ENCODE measurements around the gene ATP8A2. TPM values are rescaled to one million over a fixed set of nuclear protein-coding genes. Genes with fewer than 3 reads are reported as not detected.

ATP8A2 gene
- total RNA-seq, 1 experiment from 2014 or later = not detected

DNA sequence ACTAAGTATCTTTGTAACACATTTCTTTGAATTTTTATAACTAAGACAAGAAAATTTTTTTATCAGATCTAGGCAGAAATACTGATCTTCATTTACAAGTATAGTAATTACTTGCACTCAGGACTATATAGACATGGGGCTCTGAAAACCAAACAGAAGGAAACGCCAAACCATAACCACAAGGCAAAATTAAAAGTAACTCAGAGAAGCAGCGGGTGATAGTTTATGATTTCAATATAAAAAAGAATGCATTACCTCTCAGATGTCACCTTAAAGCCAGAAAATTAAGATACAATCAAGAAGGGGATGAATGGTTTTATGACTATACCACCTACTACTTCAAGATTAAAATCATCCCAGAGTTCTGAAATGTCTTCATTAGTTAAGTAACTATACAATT, 673.4 kb downstream of the ATP8A2 start:
- POLR2A ChIA-PET (ENCODE audit: unreplicated experiment) = no interaction called here
- Histone ChIP-seq H3K4me2 (no peak overlapping the region), H2AFZ (no peak overlapping the region), H3K9me3 (ENCODE audit: insufficient read depth, low read depth) (no peaks in the 10 kb centered on the region), H3F3A (ENCODE audit: insufficient read depth, low read depth) (no peaks in the 10 kb centered on the region), H3K27ac (no peak overlapping the region), H4K20me1 (ENCODE audit: insufficient read depth) (no peaks in the 10 kb centered on the region), H3K36me3 (ENCODE audit: low read depth) (no peaks in the 10 kb centered on the region), H3K27me3 (ENCODE audit: insufficient read depth, low read depth) (peaks cover 83% of the 10 kb centered on the region), H3K79me2 (ENCODE audit: low read depth) (no peaks in the 10 kb centered on the region), H3K4me1 (replicated peaks; ENCODE audit: insufficient read depth) (no peaks in the 10 kb centered on the region), H3K4me3 (no peak overlapping the region), H3K9me2 (ENCODE audit: insufficient read depth) (no peaks in the 10 kb centered on the region)
- CTCF ChIA-PET = no interaction called here
- BruUV-seq (replicated peaks) = no TSS peak
- DNase-seq = no peak
- intact Hi-C loops (cut with micrococcal nuclease; ENCODE audit: unreplicated experiment) = no loop called here
- TF ChIP-seq EZH2 (IDR thresholded peaks at IDR 0.05; ENCODE audit: low read depth) = no peak
- TF ChIP-seq, protein P1, sequence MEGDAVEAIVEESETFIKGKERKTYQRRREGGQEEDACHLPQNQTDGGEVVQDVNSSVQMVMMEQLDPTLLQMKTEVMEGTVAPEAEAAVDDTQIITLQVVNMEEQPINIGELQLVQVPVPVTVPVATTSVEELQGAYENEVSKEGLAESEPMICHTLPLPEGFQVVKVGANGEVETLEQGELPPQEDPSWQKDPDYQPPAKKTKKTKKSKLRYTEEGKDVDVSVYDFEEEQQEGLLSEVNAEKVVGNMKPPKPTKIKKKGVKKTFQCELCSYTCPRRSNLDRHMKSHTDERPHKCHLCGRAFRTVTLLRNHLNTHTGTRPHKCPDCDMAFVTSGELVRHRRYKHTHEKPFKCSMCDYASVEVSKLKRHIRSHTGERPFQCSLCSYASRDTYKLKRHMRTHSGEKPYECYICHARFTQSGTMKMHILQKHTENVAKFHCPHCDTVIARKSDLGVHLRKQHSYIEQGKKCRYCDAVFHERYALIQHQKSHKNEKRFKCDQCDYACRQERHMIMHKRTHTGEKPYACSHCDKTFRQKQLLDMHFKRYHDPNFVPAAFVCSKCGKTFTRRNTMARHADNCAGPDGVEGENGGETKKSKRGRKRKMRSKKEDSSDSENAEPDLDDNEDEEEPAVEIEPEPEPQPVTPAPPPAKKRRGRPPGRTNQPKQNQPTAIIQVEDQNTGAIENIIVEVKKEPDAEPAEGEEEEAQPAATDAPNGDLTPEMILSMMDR (conservative IDR thresholded peaks at IDR 0.05) = no peak

- Histone ChIP-seq H3F3A (ENCODE audit: insufficient read depth, low read depth) (no peaks in the 10 kb centered on the region), H3K9me2 (ENCODE audit: insufficient read depth) (no peaks in the 10 kb centered on the region), H4K20me1 (ENCODE audit: insufficient read depth) (no peaks in the 10 kb centered on the region), H3K4me1 (replicated peaks; ENCODE audit: insufficient read depth) (no peaks in the 10 kb centered on the region), H2AFZ (no peak overlapping the region), H3K9me3 (ENCODE audit: insufficient read depth, low read depth) (no peaks in the 10 kb centered on the region), H3K27me3 (ENCODE audit: insufficient read depth, low read depth) (peaks cover 75% of the 10 kb centered on the region), H3K36me3 (ENCODE audit: low read depth) (no peaks in the 10 kb centered on the region), H3K4me3 (no peak overlapping the region), H3K79me2 (ENCODE audit: low read depth) (no peaks in the 10 kb centered on the region), H3K27ac (no peak overlapping the region), H3K4me2 (no peak overlapping the region)
- ChIA-PET POLR2A (ENCODE audit: unreplicated experiment) (no interaction called here), CTCF (no interaction called here)
- DNase-seq = no peak
- no peak for TF ChIP-seq EZH2 (IDR thresholded peaks at IDR 0.05; ENCODE audit: low read depth)
- TF ChIP-seq, protein P1 (conservative IDR thresholded peaks at IDR 0.05) = no peak
- intact Hi-C loops (cut with micrococcal nuclease; ENCODE audit: unreplicated experiment) = no loop called here
- no TSS peak for BruUV-seq (replicated peaks)
These were observed 674.9 kb downstream of the ATP8A2 start for GRCh38 chr13:26046639-26047038.

DNA sequence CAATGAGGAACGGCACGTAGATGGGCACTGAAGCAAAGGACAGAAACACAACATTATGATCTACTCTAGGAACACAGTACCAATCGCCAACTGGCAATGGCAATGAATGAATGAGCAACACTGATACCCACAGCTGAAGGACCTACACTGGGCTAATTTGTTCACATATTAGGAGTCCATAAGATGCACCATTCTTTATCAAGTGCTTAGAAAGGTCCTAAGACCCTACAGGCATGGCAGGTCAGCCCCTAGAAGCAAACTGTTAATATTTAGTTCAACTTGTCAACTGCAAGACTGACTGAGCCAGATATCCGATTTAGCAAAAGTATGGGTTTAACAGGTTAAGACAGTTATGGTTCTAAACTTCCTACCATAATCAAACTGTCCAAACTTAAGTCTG, 675.3 kb downstream of the ATP8A2 start:
- H3K79me2 ChIP-seq (ENCODE audit: low read depth) = no peaks in the 10 kb centered on the region
- no peaks in the 10 kb centered on the region for H4K20me1 ChIP-seq (ENCODE audit: insufficient read depth)
- H3F3A ChIP-seq (ENCODE audit: insufficient read depth, low read depth) = no peaks in the 10 kb centered on the region
- H3K4me1 ChIP-seq (replicated peaks; ENCODE audit: insufficient read depth) = no peaks in the 10 kb centered on the region
- no peak for DNase-seq
- POLR2A ChIA-PET (ENCODE audit: unreplicated experiment) = no interaction called here
- no peak overlapping the region for H3K27ac ChIP-seq
- no TSS peak for BruUV-seq (replicated peaks)
- no peak for TF ChIP-seq EZH2 (IDR thresholded peaks at IDR 0.05; ENCODE audit: low read depth)
- TF ChIP-seq, protein P1 (conservative IDR thresholded peaks at IDR 0.05) = no peak
- CTCF ChIA-PET = no interaction called here
- H3K9me2 ChIP-seq (ENCODE audit: insufficient read depth) = no peaks in the 10 kb centered on the region
- H3K9me3 ChIP-seq (ENCODE audit: insufficient read depth, low read depth) = no peaks in the 10 kb centered on the region
- H3K27me3 ChIP-seq (ENCODE audit: insufficient read depth, low read depth) = peaks cover 72% of the 10 kb centered on the region
- no peaks in the 10 kb centered on the region for H3K36me3 ChIP-seq (ENCODE audit: low read depth)
- intact Hi-C loops (cut with micrococcal nuclease; ENCODE audit: unreplicated experiment) = no loop called here
- no peak overlapping the region for H3K4me3 ChIP-seq
- no peak overlapping the region for H3K4me2 ChIP-seq
- H2AFZ ChIP-seq = no peak overlapping the region
